HG03108 (cell line): ENCODE results near the gene VIL1.

Experiments used
- ATAC-seq: cut with Tn5 transposase; IDR thresholded peaks from one replicate; pipeline ENCODE4 v1.9.1; 2021; ENCODE audit warnings: moderate library complexity; ENCODE audit not compliant: unreplicated experiment

The VIL1 gene

DNA sequence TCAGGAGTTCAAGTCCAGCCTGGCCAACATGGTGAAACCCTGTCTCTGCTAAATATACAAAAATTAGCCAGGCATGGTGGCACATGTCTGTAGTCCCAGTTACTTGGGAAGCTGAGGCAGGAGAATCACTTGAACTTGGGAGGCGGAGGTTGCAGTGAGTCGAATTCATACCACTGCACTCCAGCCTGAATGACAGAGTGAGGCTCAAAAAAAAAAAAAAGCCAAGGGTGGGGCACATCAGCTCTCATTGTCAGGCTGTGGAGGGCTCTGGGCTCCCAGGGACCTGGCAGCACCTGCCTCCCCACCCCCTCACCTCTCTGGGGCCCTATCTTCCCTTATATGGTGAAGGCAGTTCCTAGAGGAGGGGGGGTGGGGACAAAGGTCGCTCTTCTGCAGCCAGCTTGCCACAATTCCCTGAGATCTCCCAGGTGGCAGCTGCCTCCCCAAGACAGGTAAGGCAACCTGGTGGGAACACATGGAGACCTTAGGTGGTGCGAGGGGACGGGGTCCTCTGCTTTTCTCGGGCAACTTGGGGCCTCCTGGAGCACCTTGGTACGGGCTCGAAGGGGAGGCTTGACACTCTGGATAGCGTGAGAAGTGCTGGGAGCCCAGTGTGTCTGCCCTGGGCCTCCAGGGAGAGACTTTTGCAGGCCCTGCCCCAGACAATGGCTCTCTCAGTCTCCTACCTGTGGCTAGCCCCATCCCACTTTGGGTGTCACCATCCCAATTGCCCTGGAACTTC is at the start of gene VIL1:
VIL1 (plus strand) TSS at position 407 of the 742 bp plus-strand sequence. CDS start 4,656 bp downstream, outside the sequence.
- ATAC-seq: no peak

DNA sequence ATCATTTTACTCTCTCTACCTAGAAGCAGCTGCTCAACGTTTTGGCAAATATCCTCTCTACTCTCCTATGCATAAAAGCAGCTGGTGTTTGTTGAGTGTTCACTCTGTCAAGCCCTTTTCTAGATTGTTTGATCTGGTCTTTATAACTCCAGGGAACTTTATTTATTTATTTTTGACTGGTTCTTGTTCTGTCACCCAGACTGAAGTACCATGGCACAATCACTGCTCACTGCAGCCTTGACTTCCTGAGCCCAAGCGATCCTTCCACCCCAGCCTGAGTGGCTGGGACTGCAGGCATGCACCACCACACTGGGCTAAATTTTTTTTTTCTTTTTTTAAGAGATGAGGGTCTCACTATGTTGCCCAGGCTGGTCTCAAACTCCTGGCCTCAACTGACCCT is 49.6 kb upstream of the VIL1 start:
- no peak for ATAC-seq

DNA sequence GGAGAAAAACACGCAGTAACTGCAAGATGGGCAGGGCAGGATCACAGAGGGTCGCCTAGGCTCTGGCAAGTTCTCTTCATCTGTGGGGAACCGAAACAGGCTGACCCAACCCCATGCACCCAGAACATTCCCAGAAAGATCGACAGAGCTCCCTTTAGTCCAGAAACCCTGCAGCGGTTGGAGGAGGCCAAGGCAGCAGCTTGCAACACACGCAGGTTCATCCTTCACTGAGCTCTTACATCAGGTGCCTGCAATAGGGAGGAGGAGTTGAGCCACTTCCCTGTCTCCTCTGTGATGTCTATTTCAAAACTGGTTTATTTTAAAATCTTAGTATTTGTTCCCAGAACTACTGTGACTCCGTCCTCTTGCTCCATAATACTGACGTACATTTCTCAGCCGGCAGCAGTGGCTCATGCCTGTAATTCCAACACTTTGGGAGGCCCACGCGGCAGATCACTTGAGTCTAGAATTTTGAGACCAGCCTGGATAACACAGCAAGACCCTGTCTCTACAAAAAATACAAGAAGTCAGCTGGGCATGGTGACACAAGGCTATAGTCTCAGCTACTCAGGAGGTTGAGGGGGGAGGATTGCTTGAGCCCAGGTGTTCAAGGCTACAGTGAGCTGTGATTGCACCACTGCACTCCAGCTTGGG is 48.4 kb upstream of the VIL1 start:
- no peak for ATAC-seq

DNA sequence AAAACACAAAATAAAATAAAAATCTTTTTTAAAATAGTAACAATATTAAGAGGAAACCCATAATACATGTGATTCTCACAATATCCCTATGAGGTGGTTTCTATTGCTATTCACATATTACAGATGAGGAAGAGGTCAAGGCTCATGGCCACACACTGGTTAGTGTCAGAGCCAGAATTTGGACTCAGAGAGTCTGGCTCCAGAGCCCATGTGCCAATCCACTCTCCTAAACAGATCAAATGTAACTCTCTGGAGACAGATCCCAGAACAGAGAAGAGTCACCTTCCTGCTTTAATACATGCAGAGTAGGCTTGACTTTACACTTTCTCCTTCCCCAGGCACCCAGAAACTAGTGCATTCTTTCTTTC is 47.0 kb upstream of the VIL1 start:
- ATAC-seq: no peak

DNA sequence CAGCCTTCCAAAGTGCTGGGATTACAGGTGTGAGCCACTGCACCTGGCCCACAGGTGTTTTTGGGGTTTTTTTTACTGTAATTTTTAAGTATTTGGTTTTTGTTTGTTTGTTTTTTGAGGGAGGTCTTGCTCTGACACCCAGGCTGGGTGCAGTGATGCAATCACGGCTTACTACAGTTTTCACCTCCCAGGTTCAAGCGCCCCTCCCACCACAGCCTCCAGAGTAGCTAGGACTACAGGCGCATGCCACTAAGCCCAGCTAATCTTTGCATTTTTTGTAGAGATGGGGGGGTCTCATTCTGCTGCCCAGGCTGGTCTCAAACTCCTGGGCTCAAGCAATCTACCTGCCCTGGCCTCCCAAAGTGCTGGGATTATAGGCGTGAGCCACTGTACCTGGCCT is 44.1 kb upstream of the VIL1 start:
- ATAC-seq: no peak

DNA sequence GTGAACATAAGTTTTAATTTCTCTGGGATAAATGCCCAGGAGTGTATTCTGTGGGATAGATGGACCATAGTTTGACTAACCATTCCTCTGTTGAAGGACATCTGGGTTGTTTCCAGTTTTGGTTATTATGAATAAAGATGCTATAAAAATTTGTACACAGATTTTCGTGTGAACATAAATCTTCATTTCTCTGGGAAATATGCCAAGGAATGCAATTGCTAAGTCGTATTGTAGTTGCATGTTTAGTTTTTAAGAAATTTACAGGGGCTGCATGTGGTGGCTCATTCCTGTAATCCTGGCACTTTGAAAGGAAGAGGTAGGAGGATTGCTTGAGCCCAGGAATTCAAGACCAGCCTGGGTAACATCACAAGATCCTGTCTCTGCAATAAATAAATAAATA is 43.7 kb upstream of the VIL1 start:
- no peak for ATAC-seq

DNA sequence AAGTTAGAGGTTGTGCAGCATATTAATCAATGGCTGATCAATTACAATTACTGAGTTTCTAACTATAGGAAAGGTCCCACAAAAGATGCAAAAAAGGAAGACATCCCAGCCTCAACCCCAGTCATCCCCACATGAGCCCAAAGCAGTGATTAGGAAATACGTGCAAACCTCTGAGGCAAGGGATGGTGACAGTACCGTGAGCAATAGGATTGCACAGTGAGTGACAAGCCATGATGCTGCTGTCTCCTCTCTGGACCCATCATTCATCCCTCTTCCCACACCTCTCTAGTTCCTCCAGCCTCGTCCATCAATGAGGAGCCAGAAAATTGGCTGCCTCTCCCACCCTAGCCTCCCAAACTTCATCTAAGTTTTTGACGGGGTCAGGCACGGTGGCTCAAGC is 40.9 kb upstream of the VIL1 start:
- no peak for ATAC-seq

DNA sequence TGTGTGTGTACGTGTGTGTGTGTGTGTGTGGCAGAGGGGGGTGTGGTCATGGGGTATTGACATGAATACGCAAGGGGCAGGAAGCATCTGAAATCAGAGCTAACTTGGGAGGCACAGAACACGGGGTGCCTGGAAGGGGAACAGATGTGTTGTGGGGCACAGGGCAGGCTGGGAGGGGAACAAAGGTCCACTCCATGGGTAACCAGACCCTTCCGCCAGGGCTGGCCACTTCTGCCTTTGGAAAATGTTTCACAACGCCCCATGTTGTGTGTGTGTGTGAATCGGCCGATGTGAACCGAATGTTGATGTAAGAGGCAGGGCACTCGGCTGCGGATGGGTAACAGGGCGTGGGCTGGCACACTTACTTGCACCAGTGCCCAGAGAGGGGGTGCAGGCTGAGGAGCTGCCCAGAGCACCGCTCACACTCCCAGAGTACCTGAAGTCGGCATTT is 37.0 kb upstream of the VIL1 start, which contains the start of gene SLC11A1:
SLC11A1 (plus strand) TSS at position 358 of the 451 bp plus-strand sequence. CDS start 96 bp downstream, outside the sequence.
- no peak for ATAC-seq

DNA sequence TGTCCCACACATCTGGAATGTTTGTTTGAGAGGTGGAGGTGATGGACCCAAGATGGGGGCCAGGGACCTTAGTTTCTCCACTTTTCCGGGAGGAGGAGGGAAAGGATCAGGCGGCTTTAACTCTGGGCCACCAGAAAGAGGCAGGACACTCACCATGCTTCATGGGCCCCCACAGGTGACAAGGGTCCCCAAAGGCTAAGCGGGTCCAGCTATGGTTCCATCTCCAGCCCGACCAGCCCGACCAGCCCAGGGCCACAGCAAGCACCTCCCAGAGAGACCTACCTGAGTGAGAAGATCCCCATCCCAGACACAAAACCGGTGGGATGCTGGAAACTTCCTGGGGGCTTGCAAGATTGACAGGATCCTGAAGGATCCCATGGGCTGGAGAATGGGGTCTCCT is 36.1 kb upstream of the VIL1 start:
- ATAC-seq: no peak

DNA sequence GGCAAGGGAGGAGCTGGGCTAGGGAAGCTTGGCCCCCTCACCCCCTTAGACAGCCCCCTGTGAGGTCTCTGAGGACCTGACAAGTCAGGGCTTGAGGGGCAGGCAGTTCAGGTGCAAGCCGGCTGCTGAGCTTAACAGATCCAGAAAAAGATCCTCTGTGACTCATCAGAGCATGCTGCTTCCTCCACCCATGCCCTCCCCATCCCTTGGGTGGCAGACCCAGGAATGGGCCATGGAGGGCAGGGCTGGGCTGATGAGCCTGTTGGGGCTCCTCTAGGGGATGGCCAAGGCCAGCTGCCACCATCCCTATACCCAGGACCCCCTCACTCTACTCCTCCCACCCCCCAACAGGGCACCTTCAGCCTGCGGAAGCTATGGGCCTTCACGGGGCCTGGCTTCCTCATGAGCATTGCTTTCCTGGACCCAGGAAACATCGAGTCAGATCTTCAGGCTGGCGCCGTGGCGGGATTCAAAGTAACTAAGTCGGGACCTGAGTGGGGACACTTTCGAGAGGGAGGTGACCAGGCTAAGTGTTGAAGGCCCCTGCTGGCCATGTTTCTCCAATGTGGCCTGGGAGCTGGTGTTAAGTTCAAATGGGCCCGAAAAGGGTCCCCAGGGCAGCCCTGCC is 34.9 kb upstream of the VIL1 start:
- no peak for ATAC-seq

DNA sequence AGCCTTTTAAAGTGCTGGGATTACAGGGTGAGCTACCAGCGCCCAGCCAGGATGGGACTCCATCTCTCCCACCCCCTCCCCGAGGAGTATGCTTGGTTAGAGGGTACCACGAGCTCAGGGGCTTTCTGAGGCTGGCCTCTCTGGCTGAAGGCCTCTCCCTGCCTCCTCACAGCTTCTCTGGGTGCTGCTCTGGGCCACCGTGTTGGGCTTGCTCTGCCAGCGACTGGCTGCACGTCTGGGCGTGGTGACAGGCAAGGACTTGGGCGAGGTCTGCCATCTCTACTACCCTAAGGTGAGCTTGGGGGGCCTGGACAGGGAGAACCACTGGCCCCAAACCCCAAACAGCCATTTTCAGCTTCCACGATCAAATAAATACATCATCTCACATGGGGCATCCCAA is 33.9 kb upstream of the VIL1 start:
- ATAC-seq: no peak

DNA sequence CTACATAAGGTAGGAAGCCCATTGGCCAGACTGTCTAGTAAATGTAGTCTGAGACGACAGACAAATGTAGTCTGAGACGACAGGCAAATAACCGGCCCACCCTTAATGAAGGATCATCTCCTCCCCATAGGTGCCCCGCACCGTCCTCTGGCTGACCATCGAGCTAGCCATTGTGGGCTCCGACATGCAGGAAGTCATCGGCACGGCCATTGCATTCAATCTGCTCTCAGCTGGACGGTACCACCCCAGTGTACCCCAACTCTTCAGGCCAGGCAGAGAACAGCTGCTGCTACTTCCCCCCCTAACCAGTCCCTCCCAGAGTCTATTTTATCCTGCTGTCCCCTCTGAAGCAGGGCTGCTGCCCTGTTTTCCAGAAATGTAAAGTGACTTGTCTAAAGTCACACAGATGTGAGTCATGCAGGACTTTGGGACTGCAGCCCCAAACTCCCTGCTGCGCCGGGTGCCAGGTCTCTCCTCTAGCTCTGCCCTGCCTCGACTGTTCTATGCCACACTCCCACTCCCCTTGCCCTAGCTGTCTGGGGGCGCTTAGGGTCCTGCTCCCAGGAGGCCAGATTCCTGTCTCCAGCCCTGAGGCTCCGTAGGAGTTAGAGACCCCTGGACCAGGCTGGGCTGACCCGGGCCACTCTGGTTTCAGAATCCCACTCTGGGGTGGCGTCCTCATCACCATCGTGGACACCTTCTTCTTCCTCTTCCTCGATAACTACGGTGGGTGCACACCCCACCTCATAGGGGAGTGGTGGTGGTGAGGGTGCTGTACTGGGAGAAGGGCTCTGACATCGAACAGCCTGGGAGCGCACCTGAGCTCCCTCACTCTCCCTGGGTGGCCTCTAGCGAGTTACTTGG is 32.2 kb upstream of the VIL1 start:
- ATAC-seq: no peak

DNA sequence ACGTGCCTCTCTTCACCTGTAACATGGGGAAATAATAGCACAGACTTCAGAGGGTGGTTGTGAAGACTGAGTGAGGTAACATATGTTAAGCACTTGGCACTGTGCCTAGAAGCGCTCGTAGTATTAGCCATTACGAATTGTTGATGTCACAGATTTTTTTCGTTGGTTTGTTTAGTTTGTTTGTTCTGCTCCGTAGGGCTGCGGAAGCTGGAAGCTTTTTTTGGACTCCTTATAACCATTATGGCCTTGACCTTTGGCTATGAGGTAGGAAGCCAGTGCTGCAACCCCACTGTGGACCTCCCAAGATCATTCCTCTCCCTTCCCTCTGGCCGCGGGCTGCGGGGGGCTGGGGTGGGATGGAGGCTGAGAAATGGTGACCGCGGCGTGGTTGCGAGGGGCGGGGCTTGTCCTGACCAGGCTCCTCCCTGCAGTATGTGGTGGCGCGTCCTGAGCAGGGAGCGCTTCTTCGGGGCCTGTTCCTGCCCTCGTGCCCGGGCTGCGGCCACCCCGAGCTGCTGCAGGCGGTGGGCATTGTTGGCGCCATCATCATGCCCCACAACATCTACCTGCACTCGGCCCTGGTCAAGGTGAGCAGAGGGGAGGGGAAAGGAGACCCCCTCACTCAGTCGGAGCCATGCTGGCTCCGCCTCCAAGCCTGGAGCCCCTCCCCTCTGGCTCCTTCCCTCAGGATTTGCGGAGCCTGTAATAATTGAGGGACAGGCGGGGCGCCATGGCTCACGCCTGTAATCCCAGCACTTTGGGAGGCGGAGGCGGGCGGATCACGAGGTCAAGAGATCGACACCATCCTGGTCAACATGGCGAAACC is 31.3 kb upstream of the VIL1 start:
- ATAC-seq: no peak

DNA sequence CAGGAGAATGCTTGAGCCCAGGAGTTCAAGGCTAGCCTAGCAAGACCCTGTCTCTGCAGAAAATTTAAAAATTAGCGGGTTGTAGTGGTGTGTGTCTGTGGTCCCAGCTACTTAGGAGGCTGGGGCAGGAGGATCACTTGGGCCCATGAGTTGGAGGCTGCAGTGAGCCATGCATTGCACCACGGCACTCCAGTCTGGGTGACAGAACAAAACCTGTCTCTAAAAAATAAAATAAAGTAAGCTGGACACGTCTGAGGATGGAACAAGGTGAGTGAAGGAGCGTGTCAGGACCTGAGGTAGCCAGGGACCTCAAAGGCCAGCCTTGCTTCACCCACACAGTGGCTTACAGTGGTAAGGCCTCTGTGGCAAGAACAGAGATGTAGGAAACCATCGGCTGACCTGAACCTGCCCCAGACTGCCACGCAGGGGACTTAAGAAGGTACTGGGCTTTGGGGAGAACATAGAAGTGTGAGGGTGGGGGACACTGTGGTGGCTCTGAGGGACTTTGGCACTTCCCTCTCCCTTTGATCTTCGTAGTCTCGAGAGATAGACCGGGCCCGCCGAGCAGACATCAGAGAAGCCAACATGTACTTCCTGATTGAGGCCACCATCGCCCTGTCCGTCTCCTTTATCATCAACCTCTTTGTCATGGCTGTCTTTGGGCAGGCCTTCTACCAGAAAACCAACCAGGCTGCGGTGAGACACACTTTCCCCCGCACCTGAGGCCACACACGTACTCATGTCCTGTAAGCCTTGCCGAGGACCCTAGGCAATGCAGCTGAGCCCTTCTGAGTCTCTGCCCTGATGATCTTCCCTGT is 29.4 kb upstream of the VIL1 start:
- no peak for ATAC-seq

DNA sequence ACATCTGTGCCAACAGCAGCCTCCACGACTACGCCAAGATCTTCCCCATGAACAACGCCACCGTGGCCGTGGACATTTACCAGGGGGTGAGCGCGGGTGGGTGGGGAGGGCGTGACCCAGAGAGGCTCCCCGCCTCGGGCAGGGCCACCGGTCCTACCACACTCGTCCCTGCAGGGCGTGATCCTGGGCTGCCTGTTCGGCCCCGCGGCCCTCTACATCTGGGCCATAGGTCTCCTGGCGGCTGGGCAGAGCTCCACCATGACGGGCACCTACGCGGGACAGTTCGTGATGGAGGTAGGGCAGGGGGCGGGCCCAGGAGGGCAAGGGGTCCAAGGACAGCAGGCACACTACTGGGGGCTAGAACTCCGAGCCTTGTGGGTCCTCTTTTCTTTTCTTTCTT is 27.7 kb upstream of the VIL1 start:
- no peak for ATAC-seq

DNA sequence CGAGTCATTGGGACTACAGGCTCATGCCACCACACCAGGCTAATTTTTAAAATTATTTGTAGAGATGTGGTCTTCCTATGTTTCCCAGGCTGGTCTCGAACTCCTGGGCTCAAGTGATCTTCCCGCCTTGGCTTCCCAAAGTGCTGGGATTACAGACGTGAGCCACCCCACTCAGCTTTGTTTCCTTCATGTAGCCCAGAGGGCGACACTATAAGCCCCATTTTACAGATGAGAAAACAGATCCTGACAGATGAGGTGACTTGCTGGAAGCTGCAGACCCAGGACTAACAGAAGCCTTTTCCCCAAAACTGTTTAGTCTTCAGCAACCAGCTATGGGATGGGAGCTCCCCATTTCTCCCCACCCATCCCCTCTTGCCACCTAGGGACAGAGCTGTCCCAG is 26.5 kb upstream of the VIL1 start:
- ATAC-seq: no peak

DNA sequence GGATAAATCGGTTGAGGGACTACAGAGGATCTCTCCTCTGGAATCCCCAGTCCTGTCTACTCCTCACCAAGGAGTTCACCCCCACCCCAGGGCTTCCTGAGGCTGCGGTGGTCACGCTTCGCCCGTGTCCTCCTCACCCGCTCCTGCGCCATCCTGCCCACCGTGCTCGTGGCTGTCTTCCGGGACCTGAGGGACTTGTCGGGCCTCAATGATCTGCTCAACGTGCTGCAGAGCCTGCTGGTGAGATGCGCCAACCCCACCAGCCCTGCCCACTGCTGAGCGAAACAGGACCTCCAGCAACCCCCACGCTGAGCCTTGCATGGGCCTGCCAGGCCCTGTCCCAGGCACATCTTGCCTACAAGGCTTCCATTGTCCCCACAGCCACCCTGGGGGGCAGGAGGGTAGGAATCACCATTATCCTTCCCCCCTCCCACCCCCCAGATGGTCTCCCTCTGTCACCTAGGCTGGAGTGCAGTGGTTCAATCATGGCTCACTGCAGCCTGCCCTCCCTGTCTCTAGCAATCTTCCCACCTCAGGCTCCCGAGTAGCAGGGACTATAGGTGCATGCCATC is 25.9 kb upstream of the VIL1 start:
- no peak for ATAC-seq

DNA sequence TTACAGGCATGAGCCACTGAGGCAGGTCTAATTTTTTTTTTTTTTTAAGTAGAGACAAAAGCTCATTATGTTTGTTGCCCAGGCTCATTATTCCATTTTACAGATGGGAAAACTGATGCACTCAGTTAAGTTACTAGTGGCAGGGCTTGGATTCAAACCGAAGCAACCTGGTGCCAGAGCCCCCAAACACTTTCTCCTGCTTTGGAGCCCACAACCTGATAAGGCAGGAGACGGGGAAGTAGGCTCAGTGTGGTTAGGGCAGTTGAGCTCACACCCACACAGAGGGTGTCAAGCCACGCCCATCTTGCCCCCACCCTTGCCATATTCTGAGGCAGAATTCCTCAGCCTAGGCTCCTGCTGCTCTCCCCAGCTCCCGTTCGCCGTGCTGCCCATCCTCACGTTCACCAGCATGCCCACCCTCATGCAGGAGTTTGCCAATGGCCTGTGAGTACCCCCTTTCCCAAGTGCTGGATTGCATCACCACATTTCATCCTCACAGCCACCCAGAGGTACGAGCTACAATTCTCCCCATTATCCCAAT is 25.1 kb upstream of the VIL1 start:
- ATAC-seq: no peak
